Muscle of back (tissue), 11 donors: ENCODE results near the gene WIPF1. TPM values are rescaled to one million over a fixed set of nuclear protein-coding genes. Genes with fewer than 3 reads are reported as not detected.
A peak's percentile ranks its signal among the peaks of the same experiment; 100 is the strongest.

Experiments
- DNase-seq, 3 donors: peaks; one replicate each; pipeline versions ENCODE4 v3.0.0 to v3.0.0-alpha.2; 2013
- polyA plus RNA-seq, 10 donors: library from polyadenylated mRNA; unstranded; fragments of 120-200 nt; gene quantifications; one replicate each; pipeline ENCODE4 v1.2.1, GENCODE V29; 2013; ENCODE audit not compliant: insufficient read length in 10 of 10

The WIPF1 gene
- polyA plus RNA-seq, 10 donors: 34.7 to 51.3 (median 43.7) TPM

- DNase-seq: no peak
These were observed 25.6 kb upstream of the WIPF1 start for GRCh38 chr2:174623106-174623637.

- DNase-seq: no peak
These were observed 23.7 kb upstream of the WIPF1 start for GRCh38 chr2:174621323-174621722.

GRCh38 chr2:174618179-174618578 is 20.6 kb upstream of the WIPF1 start:
- DNase-seq: no peak

- DNase-seq: no peak
These were observed 20.1 kb upstream of the WIPF1 start for GRCh38 chr2:174617718-174618117.

- no peak for DNase-seq
These were observed 19.5 kb upstream of the WIPF1 start for GRCh38 chr2:174617120-174617519.

DNA sequence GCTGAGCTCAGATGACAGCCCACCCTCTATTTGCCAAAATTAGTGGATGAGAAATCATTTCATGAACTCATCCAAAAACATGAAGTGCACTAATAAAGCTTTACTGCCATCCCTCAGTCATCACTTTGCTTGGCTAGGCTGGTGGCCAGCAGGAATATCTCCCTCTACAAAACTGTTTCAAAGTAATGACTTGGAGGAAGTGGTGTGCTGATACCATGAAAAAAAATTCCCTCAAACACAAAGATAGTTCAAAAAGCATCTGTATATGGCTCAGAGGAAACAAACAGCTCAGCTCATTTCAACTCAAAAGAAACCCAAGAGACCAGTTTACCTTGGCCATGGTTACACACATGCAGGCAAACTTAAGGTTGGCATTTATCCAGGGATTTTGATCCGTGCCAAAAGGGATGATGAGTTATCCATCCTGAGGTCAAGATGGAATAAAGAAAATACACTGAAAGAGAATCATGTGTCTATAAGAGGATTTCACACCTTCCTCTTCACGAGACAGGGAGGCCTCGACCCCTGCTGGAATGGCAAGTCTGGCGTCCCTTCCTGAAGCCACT is 18.4 kb upstream of the WIPF1 start:
- DNase-seq: peak in 1 of 3 donors; percentile 64

GRCh38 chr2:174614261-174614660 is 16.7 kb upstream of the WIPF1 start:
- no peak for DNase-seq

DNA sequence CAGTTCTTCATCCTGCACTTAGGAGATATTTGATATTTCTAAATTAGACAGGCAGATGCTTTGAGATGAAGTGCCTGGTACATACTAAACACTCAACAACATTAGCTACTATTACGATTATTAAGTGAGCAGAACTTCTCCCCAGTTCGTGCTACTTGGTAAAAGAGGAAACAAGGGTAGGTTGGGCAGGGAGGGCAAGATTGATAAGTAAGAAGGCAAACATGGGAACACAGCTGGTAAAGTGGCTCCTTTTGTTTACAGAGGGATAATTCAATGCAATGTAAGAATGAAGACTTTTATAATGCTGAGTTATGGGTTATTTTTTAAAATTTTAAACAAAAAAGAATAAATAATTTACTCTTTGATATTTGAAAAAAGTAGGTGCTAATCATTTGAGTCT is 15.9 kb upstream of the WIPF1 start:
- no peak for DNase-seq

DNA sequence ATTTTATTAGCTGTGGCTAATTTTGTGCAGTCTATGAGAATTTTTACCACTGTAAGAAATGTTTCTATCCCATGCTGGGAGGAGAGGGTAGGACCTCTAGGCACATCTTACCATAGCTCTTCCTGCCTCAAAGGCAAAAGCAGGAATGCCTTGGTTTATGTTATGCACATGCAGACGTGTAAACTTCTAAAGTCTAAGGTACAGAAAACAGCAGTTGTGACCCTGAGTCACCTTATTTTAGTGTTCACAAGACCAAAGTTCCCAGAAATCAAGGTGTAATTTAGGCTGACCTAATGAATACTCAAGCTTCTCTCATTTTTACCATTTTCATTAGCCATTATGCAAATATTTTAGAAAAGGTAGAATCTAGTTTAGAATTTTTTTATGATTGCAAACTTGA is 15.4 kb upstream of the WIPF1 start:
- no peak for DNase-seq

DNA sequence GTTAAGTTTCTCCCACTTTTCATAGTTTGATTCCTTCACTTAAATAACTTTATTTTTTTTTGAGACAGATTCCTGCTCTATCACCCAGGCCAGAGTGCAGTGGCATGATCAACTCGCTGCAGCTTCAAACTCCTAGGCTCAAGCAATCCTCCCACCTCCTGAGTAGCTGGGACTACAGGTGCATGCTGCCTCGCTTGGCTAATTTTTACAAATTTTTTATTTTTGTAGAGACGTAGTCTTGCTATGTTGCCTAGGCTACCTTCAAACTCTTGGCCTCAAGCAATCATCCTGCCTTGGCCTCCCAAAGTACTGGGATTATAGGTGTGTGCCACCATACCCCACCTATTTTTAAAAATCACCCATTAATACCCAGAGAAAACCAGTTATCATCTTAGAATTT is 14.2 kb upstream of the WIPF1 start:
- DNase-seq: no peak

- no peak for DNase-seq
These were observed 13.4 kb upstream of the WIPF1 start for GRCh38 chr2:174611006-174611405.

- no peak for DNase-seq
These were observed 12.8 kb upstream of the WIPF1 start for GRCh38 chr2:174610243-174610995.

GRCh38 chr2:174609261-174609660 is 11.7 kb upstream of the WIPF1 start:
- no peak for DNase-seq

- DNase-seq: no peak
These were observed 11.2 kb upstream of the WIPF1 start for GRCh38 chr2:174608866-174609214.

GRCh38 chr2:174607989-174608865 is 10.6 kb upstream of the WIPF1 start:
- no peak for DNase-seq

DNA sequence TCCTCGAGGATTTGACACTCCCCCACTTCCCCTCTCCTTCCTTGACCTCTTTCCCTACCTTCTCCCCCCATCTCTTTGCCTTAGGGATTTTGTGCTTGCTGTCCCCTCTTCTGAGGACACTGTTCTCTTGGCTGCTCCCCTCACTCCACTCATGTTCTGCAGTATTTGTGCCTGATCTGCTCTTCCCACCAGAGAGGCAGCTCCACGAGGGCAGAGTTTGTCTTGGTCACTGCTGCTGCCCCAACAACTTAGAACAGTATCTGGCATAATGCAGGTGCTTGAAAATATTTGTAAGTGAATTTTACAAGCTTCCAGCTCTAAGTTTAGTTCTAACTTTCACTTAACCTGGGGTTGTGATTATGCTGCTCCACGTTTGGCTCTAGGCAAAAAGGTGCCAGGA is 10.0 kb upstream of the WIPF1 start:
- no peak for DNase-seq

- peak in 1 of 3 donors; percentile 84 for DNase-seq
These were observed 8.7 kb upstream of the WIPF1 start for GRCh38 chr2:174606336-174606735.

DNA sequence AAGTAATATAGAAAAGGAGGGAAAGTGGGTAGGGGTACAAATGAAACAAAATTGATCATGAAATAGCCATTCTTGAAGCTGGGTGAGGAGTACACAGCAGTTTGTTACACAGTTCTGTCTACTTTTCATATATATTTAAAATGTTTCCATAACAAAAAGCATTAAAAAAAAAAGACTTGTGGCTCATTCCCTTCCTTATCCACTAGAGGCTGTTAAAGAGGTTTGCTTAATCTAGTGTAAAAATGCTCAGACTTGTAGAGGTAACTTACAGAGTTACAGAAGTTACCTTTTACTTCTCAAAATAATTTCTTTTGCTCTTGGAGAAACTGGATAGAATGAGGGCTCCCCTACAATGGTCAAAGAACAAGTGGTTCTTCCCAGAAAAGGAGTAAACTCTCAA is 8.1 kb upstream of the WIPF1 start:
- DNase-seq: no peak

DNA sequence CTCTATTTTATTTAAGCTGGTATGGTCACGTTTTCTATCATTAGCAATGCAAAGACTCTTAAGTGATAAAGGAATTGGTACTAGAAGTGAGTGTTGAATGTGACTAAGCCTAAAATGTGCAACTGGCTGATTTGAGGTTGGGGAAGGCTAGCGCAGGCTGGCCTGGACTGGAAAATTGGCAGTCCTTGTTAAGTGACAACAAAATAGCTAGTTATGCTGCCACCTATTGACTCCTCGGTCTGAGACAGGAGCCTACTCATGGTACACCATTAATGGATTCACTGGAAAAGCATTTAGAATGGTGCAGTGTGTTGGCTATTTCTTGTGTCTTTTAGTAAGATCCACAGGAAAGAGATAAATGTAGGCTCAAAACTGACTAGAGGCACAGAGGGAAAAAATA is 5.7 kb upstream of the WIPF1 start:
- DNase-seq: peak in 2 of 3 donors; percentile 60 to 77

DNA sequence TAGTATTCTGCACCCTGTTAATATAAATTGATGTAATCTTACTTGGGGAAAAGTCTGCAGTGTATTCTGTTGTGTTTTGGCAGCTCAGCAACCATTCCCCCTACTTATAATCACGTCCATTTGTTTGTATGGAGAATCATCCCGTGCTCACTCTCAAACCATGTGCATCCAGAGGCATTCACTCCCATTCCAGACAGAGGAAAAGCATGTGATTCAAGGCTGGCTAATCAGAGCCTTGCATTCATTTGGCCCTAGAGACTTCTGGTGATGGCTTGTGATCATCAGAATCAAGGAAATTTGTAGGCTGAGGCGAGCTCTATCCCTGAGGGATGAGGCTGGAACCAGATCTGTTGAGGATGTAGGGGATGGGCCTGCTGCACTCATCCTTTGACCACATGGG is 5.1 kb upstream of the WIPF1 start:
- DNase-seq: peak in 1 of 3 donors; percentile 58

DNA sequence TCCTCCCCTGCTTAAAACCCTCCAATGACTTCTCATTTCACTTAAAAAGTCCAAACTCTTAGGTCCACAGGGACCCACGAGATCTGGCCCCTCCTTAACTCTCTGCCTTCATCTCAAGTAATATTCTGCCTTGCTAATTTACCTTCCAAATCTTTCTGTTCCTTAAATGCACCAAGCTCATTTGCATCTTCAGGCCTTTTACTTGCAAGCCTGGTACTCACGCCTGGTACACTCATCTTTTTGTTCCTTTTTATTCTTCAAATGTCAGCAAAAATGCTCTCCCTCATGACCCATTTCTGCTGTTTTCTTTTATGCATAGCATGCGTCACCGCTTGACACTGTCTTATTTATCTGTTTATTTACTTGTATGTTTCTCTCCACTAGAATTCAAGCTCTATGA is 2.7 kb upstream of the WIPF1 start:
- no peak for DNase-seq

GRCh38 chr2:174599310-174599921 is 1.8 kb upstream of the WIPF1 start:
- no peak for DNase-seq
